Coronary artery (tissue), 2 donors: ENCODE data around the gene ADGRL3.

Experiments used
- DNase-seq: peaks from one replicate; pipeline ENCODE4 v3.0.0-alpha.2; 2017; ENCODE audit warnings: low spot score
- H3K27ac ChIP-seq, 2 donors: fragments of 200-600 bp; sonication (generic); one replicate each; pipeline ENCODE4 v1.5.1; 2016 to 2019
- H3K4me3 ChIP-seq: fragments of 200-600 bp; sonication (generic); 2 replicates; pipeline ENCODE4 v1.5.1; 2016; ENCODE audit warnings: mild to moderate bottlenecking, moderate library complexity
- CTCF ChIP-seq: fragments of 200-600 bp; sonication (generic); IDR thresholded peaks from one replicate; pipeline ENCODE4 v1.5.1; 2019; ENCODE audit warnings: antibody characterized with exemption

The ADGRL3 gene

GRCh38 chr4:61401771-61402170, 201.6 kb downstream of the ADGRL3 start:
- no peak overlapping the region for H3K27ac ChIP-seq
- TF ChIP-seq CTCF = no peak

DNA sequence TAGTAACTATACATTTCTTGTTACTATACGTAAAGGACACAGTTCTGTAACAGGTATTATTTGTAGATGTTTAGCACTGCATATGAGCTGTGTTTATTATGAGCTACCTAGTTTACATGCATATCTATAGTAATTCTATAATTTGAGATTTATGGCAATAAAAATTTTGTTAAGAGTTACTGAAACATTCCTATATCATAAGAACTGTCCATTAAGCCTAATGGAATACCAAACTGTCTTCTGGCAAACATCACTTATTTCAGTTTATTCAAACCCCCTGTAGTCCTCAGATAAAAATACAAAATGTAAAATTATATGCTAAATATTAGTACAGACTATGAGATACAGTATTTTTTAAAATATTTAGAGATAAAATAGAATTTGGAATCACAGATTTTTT, 205.2 kb downstream of the ADGRL3 start:
- Histone ChIP-seq H3K4me3 (no peak overlapping the region), H3K27ac (no peak overlapping the region)
- no peak for DNase-seq
- TF ChIP-seq CTCF = no peak

More at GRCh38 chr4:61401771-61402170, 201.6 kb downstream of the ADGRL3 start:
- no peak overlapping the region for H3K4me3 ChIP-seq
- DNase-seq = no peak

GRCh38 chr4:61406677-61407076, 206.6 kb downstream of the ADGRL3 start:
- H3K27ac ChIP-seq = no peak overlapping the region
- TF ChIP-seq CTCF = no peak
- no peak overlapping the region for H3K4me3 ChIP-seq
- no peak for DNase-seq

GRCh38 chr4:61407642-61408618, 207.8 kb downstream of the ADGRL3 start:
- TF ChIP-seq CTCF = no peak
- Histone ChIP-seq H3K27ac (no peak overlapping the region), H3K4me3 (no peak overlapping the region)
- DNase-seq = no peak

- no peak overlapping the region for H3K4me3 ChIP-seq
- TF ChIP-seq CTCF = no peak
- no peak overlapping the region for H3K27ac ChIP-seq
- DNase-seq = no peak
Measured at GRCh38 chr4:61408861-61409260, 208.7 kb downstream of the ADGRL3 start.

DNA sequence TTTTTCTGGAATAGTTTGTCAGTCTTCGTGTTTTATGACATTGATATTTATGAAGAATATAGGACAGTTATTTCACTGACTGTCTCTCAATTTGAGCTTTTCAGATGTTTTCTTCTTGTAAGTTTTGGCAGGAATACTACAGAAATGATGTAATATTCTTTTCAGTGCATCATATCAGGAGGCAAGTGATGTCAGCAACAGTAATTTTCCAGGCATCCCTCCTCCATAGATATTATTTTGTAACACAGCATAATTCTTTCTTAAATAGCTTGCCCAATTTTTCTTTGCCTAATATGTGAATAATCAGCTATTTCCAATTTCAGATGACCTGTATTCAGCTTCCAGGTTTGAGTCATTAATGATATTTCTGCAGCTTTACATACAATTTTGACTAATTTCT, 211.1 kb downstream of the ADGRL3 start:
- no peak for DNase-seq
- no peak for TF ChIP-seq CTCF
- Histone ChIP-seq H3K27ac (no peak overlapping the region), H3K4me3 (no peak overlapping the region)

GRCh38 chr4:61425315-61425714, 225.2 kb downstream of the ADGRL3 start:
- H3K4me3 ChIP-seq = no peak overlapping the region
- TF ChIP-seq CTCF = no peak
- DNase-seq = no peak
- H3K27ac ChIP-seq = no peak overlapping the region
